Stimulated activated CD4-positive, alpha-beta T cell treated with anti-CD3 and anti-CD28 coated beads, Interleukin-12 subunit alpha, Interleukin-12 subunit beta, amount 100 ng/mL, for 4 hours (primary cell): ENCODE results near the gene ZNF646.

Experiments
- DNase-seq: peaks from one replicate; pipeline ENCODE4 v3.0.0-alpha.2; 2020

ZNF646 gene

GRCh38 chr16:31108794-31109558 is 34.8 kb downstream of the ZNF646 start:
- no peak for DNase-seq

- no peak for DNase-seq
Observed at GRCh38 chr16:31109622-31110021, 35.4 kb downstream of the ZNF646 start.

- DNase-seq, result no peak
Observed at GRCh38 chr16:31110106-31111034, 36.1 kb downstream of the ZNF646 start.

- DNase-seq, result no peak
Observed at GRCh38 chr16:31111881-31112466, 37.8 kb downstream of the ZNF646 start.

GRCh38 chr16:31112711-31113110 is 38.5 kb downstream of the ZNF646 start:
- DNase-seq, result no peak

GRCh38 chr16:31113121-31114120 is 39.2 kb downstream of the ZNF646 start:
- no peak for DNase-seq

- no peak for DNase-seq
Observed at GRCh38 chr16:31114468-31114867, 40.2 kb downstream of the ZNF646 start.

- peak; percentile 96 for DNase-seq
Observed at GRCh38 chr16:31117384-31118222, 43.4 kb downstream of the ZNF646 start, which contains the start of gene KAT8. KAT8 (plus strand) TSS chr16:31117664; CDS start chr16:31117682, 18 bp downstream.

- no peak for DNase-seq
Observed at GRCh38 chr16:31118223-31119155, 44.3 kb downstream of the ZNF646 start.

GRCh38 chr16:31120129-31120528 is 45.9 kb downstream of the ZNF646 start:
- no peak for DNase-seq

- no peak for DNase-seq
Observed at GRCh38 chr16:31125844-31126243, 51.6 kb downstream of the ZNF646 start.

GRCh38 chr16:31127182-31127581 is 53.0 kb downstream of the ZNF646 start:
- DNase-seq, result no peak

- DNase-seq, result no peak
Observed at GRCh38 chr16:31128711-31129567, 54.7 kb downstream of the ZNF646 start.

GRCh38 chr16:31129568-31130335 is 55.5 kb downstream of the ZNF646 start:
- DNase-seq, result no peak

GRCh38 chr16:31130336-31130891 is 56.2 kb downstream of the ZNF646 start:
- no peak for DNase-seq

GRCh38 chr16:31130899-31131298 is 56.7 kb downstream of the ZNF646 start:
- no peak for DNase-seq

GRCh38 chr16:31131416-31131815 is 57.2 kb downstream of the ZNF646 start:
- DNase-seq, result no peak

GRCh38 chr16:31131841-31132271 is 57.6 kb downstream of the ZNF646 start:
- DNase-seq, result no peak
